HCT116 (cell line): ENCODE data around the gene FAM162B. TPM values are rescaled to one million over a fixed set of nuclear protein-coding genes. Genes with fewer than 3 reads are reported as not detected.

Source experiments
- ATAC-seq: fragments of 200-7000 bp; cut with Tn5 transposase; 2 replicates; pipeline ENCODE4 v1.9.1; 2020; ENCODE audit warnings: mild to moderate bottlenecking, moderate library complexity
- BruUV-seq: library from RNA; stranded (reverse); fragments of 400-500 nt; replicated peaks from 2 replicates; lab custom pipeline; 2021; lab: Mats Ljungman, UMichigan
- CTCF ChIA-PET: fragments of 300-600 bp; sonication (Branson Sonifier 250); formaldehyde crosslinking; loops from one replicate; lab custom pipeline; 2021; ENCODE audit warnings: antibody characterized with exemption; lab: Charles Lee
- POLR2A ChIA-PET: fragments of 300-600, 350-600 bp; sonication (Branson Sonifier 250); formaldehyde crosslinking; loops from one replicate; lab custom pipeline; 2021; ENCODE audit warnings: antibody characterized with exemption; lab: Charles Lee
- RAD21 ChIA-PET, 2 experiments: fragments of 300-600 bp; sonication (Branson Sonifier 250); formaldehyde crosslinking; loops; one replicate each; lab custom pipeline; 2023; ENCODE audit warnings: low total read pairs in 2 of 2; ENCODE audit not compliant: uncharacterized antibody in 2 of 2, unreplicated experiment in 2 of 2, low non-redundant PET in 1 of 2; lab: Charles Lee
- DNase-seq: peaks from one replicate; pipeline ENCODE4 v3.0.0-alpha.2; 2010; ENCODE audit warnings: low read depth, low spot score
- H2AFZ ChIP-seq: fragments of 200-600 bp; shearing (Covaris generic), sonication (generic); 2 replicates; pipeline ENCODE4 v1.6.1; 2017; ENCODE audit warnings: low read depth, mixed run types, mixed read lengths, antibody characterized with exemption, low read length; ENCODE audit not compliant: poor library complexity, severe bottlenecking
- H3K27ac ChIP-seq: 2 replicates; pipeline ENCODE4 v1.5.1; 2012; ENCODE audit warnings: low read depth, low read length
- H3K27me3 ChIP-seq: fragments of 200-600 bp; sonication (generic); 2 replicates; pipeline ENCODE4 v1.6.1; 2016; ENCODE audit warnings: mixed run types, low read length, mixed read lengths; ENCODE audit not compliant: insufficient read depth
- H3K36me3 ChIP-seq, 2 experiments: fragments of 200-500 bp in 1 of 2; fragments of 200-600 bp in 1 of 2; sonication (Bioruptor generic) in 1 of 2; sonication (generic) in 1 of 2; 2 replicates each; pipeline versions ENCODE4 v1.5.1 to v1.6.1; 2014 to 2016; ENCODE audit warnings: low read length in 2 of 2, inconsistent platforms in 1 of 2, mixed read lengths in 1 of 2, mixed run types in 1 of 2; ENCODE audit not compliant: insufficient read depth in 2 of 2, control insufficient read depth in 1 of 2
- H3K4me1 ChIP-seq, 2 experiments: fragments of 200-600 bp in 1 of 2; sonication (generic) in 1 of 2; 2 replicates each; pipeline versions ENCODE4 v1.5.1 to v1.6.1; 2012 to 2017; ENCODE audit warnings: low read length in 2 of 2, inconsistent platforms in 1 of 2, mild to moderate bottlenecking in 1 of 2, mixed read lengths in 1 of 2, mixed run types in 1 of 2, moderate library complexity in 1 of 2; ENCODE audit not compliant: insufficient read depth in 2 of 2, control insufficient read depth in 1 of 2
- H3K4me2 ChIP-seq: fragments of 200-600 bp; sonication (generic); 2 replicates; pipeline ENCODE4 v1.6.1; 2017; ENCODE audit warnings: mixed run types, low read length, mixed read lengths
- H3K4me3 ChIP-seq, 2 experiments: fragments of 200-600 bp in 1 of 2; sonication (generic) in 1 of 2; replicated peaks in 1 of 2; 2 replicates each; pipeline ENCODE4 v1.5.1; 2011 to 2016; ENCODE audit warnings: low read length in 2 of 2, control low read depth in 1 of 2, low read depth in 1 of 2, mild to moderate bottlenecking in 1 of 2, mixed read lengths in 1 of 2, mixed run types in 1 of 2
- H3K79me2 ChIP-seq: fragments of 200-600 bp; sonication (generic); 2 replicates; pipeline ENCODE4 v1.6.1; 2017; ENCODE audit warnings: mild to moderate bottlenecking, mixed run types, low read length, moderate library complexity, mixed read lengths; ENCODE audit not compliant: insufficient read depth
- H3K9ac ChIP-seq: fragments of 200-600 bp; sonication (generic); 2 replicates; pipeline ENCODE4 v1.6.1; 2016; ENCODE audit warnings: low read length, mixed read lengths
- H3K9me2 ChIP-seq: fragments of 200-600 bp; sonication (generic), shearing (Covaris generic); 2 replicates; pipeline ENCODE4 v1.6.1; 2017; ENCODE audit warnings: mixed run types, mild to moderate bottlenecking, moderate library complexity; ENCODE audit not compliant: insufficient read depth
- H3K9me3 ChIP-seq, 2 experiments: fragments of 200-500 bp in 1 of 2; fragments of 200-600 bp in 1 of 2; sonication (Bioruptor generic) in 1 of 2; sonication (generic) in 1 of 2; 2 replicates each; pipeline ENCODE4 v1.6.1; 2014 to 2017; ENCODE audit warnings: low read length in 2 of 2, mixed read lengths in 2 of 2, inconsistent platforms in 1 of 2, low read depth in 1 of 2, mild to moderate bottlenecking in 1 of 2, mixed run types in 1 of 2, moderate library complexity in 1 of 2; ENCODE audit not compliant: control insufficient read depth in 1 of 2, insufficient read depth in 1 of 2
- H4K20me1 ChIP-seq: fragments of 200-600 bp; sonication (generic), shearing (Covaris generic); 2 replicates; pipeline ENCODE4 v1.6.1; 2017; ENCODE audit warnings: mixed run types, mild to moderate bottlenecking, moderate library complexity; ENCODE audit not compliant: insufficient read depth
- ATF3 ChIP-seq: IDR thresholded peaks from 2 replicates; pipeline ENCODE4 v1.6.1; 2012
- CEBPB ChIP-seq: IDR thresholded peaks from 2 replicates; pipeline ENCODE4 v1.6.1; 2012; ENCODE audit warnings: low read depth
- EZH2 ChIP-seq: fragments of 200-600 bp; sonication (generic); IDR thresholded peaks from 2 replicates; pipeline ENCODE4 v1.6.1; 2017; ENCODE audit warnings: antibody characterized with exemption, mixed run types
- EZH2phosphoT487 ChIP-seq: fragments of 200-600 bp; IDR thresholded peaks from 2 replicates; pipeline ENCODE4 v1.6.1; 2018; ENCODE audit warnings: antibody characterized with exemption, borderline replicate concordance
- FOSL1 ChIP-seq: IDR thresholded peaks from 2 replicates; pipeline ENCODE4 v1.6.1; 2012; ENCODE audit warnings: low read depth
- RAD21 ChIP-seq: IDR thresholded peaks from 2 replicates; pipeline ENCODE4 v1.6.1; 2012; ENCODE audit warnings: low read depth, mild to moderate bottlenecking
- SIN3A ChIP-seq: IDR thresholded peaks from 2 replicates; pipeline ENCODE4 v1.6.1; 2012; ENCODE audit warnings: low read depth
- intact Hi-C: fragments of 100-400 bp; cut with micrococcal nuclease; formaldehyde crosslinking; loops from 2 replicates; pipeline ENCODE4 v1.10.0; 2022
- total RNA-seq: library from RNA; stranded (reverse); gene quantifications from one replicate; pipeline ENCODE4 v1.2.1, GENCODE V29; 2021; ENCODE audit not compliant: unreplicated experiment
- TF ChIP-seq, protein P1 (sequence below): IDR thresholded peaks from 2 replicates; pipeline ENCODE4 v1.6.1; 2012

FAM162B gene
- total RNA-seq, 1 experiment from 2014 or later, result not detected

DNA sequence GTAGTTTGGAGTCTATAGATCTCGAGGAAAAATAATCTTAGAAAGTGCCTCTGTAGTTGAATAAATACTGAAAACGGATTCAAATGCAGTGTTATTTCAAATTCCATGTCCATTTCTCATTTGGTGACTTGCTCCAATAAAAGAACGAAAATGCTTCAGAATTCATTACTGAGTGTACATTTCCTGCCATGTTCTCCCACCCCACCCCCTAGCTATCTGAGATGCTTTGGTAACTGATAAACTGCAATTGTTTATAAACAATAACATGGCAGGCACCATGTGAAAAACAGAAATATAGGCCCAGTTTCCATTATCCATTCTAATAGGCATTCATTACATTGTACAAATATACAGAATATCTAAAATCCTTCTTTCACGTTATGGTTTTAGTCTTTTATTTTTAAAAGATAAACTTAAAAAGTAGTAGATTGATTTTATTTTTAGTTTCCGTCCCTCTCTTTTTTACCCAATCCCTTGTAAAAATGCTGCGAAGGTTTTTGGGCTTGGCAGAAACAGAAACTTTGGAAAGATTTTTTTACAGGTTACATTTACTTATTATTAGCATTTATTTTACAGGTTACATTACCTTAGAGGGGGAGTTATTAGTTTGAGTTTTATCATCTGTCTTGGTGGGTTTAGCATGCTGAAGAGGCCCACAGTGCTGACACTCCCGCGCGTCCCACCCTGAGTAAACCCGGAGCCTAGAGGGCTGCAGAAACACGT, 1.5 kb downstream of the FAM162B start:
- no peaks in the 10 kb centered on the region for H3K36me3 ChIP-seq
- no peaks in the 10 kb centered on the region for H3K27me3 ChIP-seq
- no peak for DNase-seq
- H3K27ac ChIP-seq, result no peak overlapping the region
- RAD21 ChIA-PET, result no interaction called here
- H3K9me2 ChIP-seq, result no peaks in the 10 kb centered on the region
- no TSS peak for BruUV-seq
- H3K9me3 ChIP-seq, result no peaks in the 10 kb centered on the region
- intact Hi-C loops, result no loop called here
- no peaks in the 10 kb centered on the region for H3K79me2 ChIP-seq
- TF ChIP-seq EZH2phosphoT487, result no peak
- no peak for TF ChIP-seq CEBPB
- TF ChIP-seq FOSL1, result no peak
- TF ChIP-seq ATF3, result no peak
- TF ChIP-seq SIN3A, result no peak
- TF ChIP-seq, all 23 proteins: peak for 0
- no peak overlapping the region for H3K9ac ChIP-seq
- no peak overlapping the region for H3K4me3 ChIP-seq
- CTCF ChIA-PET, result no interaction called here
- H2AFZ ChIP-seq, result no peak overlapping the region
- ATAC-seq, result no peak
- no peak overlapping the region for H3K4me2 ChIP-seq
- no peaks in the 10 kb centered on the region for H3K4me1 ChIP-seq
- no peaks in the 10 kb centered on the region for H4K20me1 ChIP-seq
- POLR2A ChIA-PET, result no interaction called here

- RAD21 ChIA-PET, result no interaction called here
- H3K27ac ChIP-seq, result no peak overlapping the region
- no peak for TF ChIP-seq RAD21
- TF ChIP-seq EZH2, result no peak
- TF ChIP-seq, protein P1, sequence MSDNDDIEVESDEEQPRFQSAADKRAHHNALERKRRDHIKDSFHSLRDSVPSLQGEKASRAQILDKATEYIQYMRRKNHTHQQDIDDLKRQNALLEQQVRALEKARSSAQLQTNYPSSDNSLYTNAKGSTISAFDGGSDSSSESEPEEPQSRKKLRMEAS, result no peak
- TF ChIP-seq, all 23 proteins: peak for 0
- Histone ChIP-seq H3K4me1 (no peaks in the 10 kb centered on the region), H3K9ac (no peak overlapping the region), H3K9me3 (no peaks in the 10 kb centered on the region), H2AFZ (no peak overlapping the region), H3K36me3 (no peaks in the 10 kb centered on the region), H3K27me3 (no peaks in the 10 kb centered on the region), H3K9me2 (no peaks in the 10 kb centered on the region), H3K4me3 (no peak overlapping the region), H3K79me2 (no peaks in the 10 kb centered on the region), H4K20me1 (no peaks in the 10 kb centered on the region), H3K4me2 (no peak overlapping the region)
- intact Hi-C loops, result no loop called here
- CTCF ChIA-PET, result no interaction called here
- BruUV-seq, result no TSS peak
- DNase-seq (no peak), ATAC-seq (no peak)
- POLR2A ChIA-PET, result no interaction called here
Observed at GRCh38 chr6:116763048-116763447, 2.5 kb downstream of the FAM162B start.
